ENCODE results near the gene CERKL.

CERKL gene

GRCh38 chr2:181677912-181678586, 21.1 kb upstream of the CERKL start:
- FAIRE-seq, result peak; percentile 32
- peak; percentile 58 for DNase-seq (ENCODE audit: low spot score)

GRCh38 chr2:181675254-181675653, 18.3 kb upstream of the CERKL start:
- FAIRE-seq (no peak), DNase-seq (ENCODE audit: low spot score) (no peak)

- FAIRE-seq, result no peak
- no peak for DNase-seq (ENCODE audit: low spot score)
Observed at GRCh38 chr2:181674461-181674860, 17.6 kb upstream of the CERKL start.

GRCh38 chr2:181673173-181673572, 16.3 kb upstream of the CERKL start:
- FAIRE-seq (no peak), DNase-seq (ENCODE audit: low spot score) (no peak)

- DNase-seq (ENCODE audit: low spot score), result no peak
- no peak for FAIRE-seq
Observed at GRCh38 chr2:181672255-181673008, 15.5 kb upstream of the CERKL start.

- no peak for DNase-seq (ENCODE audit: low spot score)
- FAIRE-seq, result no peak
Observed at GRCh38 chr2:181670632-181671031, 13.7 kb upstream of the CERKL start.

- DNase-seq (ENCODE audit: low spot score) (no peak), FAIRE-seq (no peak)
Observed at GRCh38 chr2:181667234-181667633, 10.3 kb upstream of the CERKL start.

- FAIRE-seq (no peak), DNase-seq (ENCODE audit: low spot score) (no peak)
Observed at GRCh38 chr2:181662287-181662686, 5.4 kb upstream of the CERKL start.

- no peak for DNase-seq (ENCODE audit: low spot score)
- no peak for FAIRE-seq
Observed at GRCh38 chr2:181660181-181660580, 3.3 kb upstream of the CERKL start.

GRCh38 chr2:181658444-181658843, 1.5 kb upstream of the CERKL start:
- DNase-seq (ENCODE audit: low spot score) (no peak), FAIRE-seq (no peak)

- DNase-seq (ENCODE audit: low spot score) (no peak), FAIRE-seq (no peak)
Observed at GRCh38 chr2:181657379-181657778, 474 bp upstream of the CERKL start.

- FAIRE-seq (no peak), DNase-seq (ENCODE audit: low spot score) (no peak)
Observed at GRCh38 chr2:181655519-181655918, 1.4 kb downstream of the CERKL start.

GRCh38 chr2:181649436-181649979, 7.4 kb downstream of the CERKL start:
- DNase-seq (ENCODE audit: low spot score), result no peak
- no peak for FAIRE-seq

GRCh38 chr2:181648478-181649155, 8.3 kb downstream of the CERKL start:
- DNase-seq (ENCODE audit: low spot score), result no peak

GRCh38 chr2:181646415-181646987, 10.4 kb downstream of the CERKL start:
- FAIRE-seq, result no peak
- no peak for DNase-seq (ENCODE audit: low spot score)

More at GRCh38 chr2:181648478-181649155, 8.3 kb downstream of the CERKL start:
- no peak for FAIRE-seq

GRCh38 chr2:181643151-181643550, 13.8 kb downstream of the CERKL start:
- DNase-seq (ENCODE audit: low spot score) (no peak), FAIRE-seq (no peak)

GRCh38 chr2:181642086-181642485, 14.8 kb downstream of the CERKL start:
- FAIRE-seq, result no peak
- no peak for DNase-seq (ENCODE audit: low spot score)

- no peak for DNase-seq (ENCODE audit: low spot score)
- no peak for FAIRE-seq
Observed at GRCh38 chr2:181639686-181640085, 17.2 kb downstream of the CERKL start.

- no peak for FAIRE-seq
- no peak for DNase-seq (ENCODE audit: low spot score)
Observed at GRCh38 chr2:181632733-181633401, 24.0 kb downstream of the CERKL start.

- FAIRE-seq, result no peak
Observed at GRCh38 chr2:181628590-181629585, 28.0 kb downstream of the CERKL start.

More at GRCh38 chr2:181628590-181629585, 28.0 kb downstream of the CERKL start:
- no peak for DNase-seq (ENCODE audit: low spot score)

Data from urothelium cell line (cell line).